ENCODE measurements around the gene RHBDL2.
"Not testable (repeated sequence)": the region's sequence is repeated elsewhere in the genome, so short reads cannot be mapped to it uniquely, and the experiment has no call there.

RHBDL2 gene

GRCh38 chr1:38941527-38942019, at the start of gene RHBDL2:
TSS of gene RHBDL2 (minus strand) at chr1:38941830. CDS start at chr1:38919212, 22,618 bp downstream.
- no peak for DNase-seq (ENCODE audit: low spot score)

GRCh38 chr1:38990738-38991637, 49.4 kb upstream of the RHBDL2 start, which contains the start of gene AKIRIN1:
TSS of gene AKIRIN1 (plus strand) at chr1:38991276. CDS start at chr1:38991381, 105 bp downstream.
- peak; percentile 96 for DNase-seq (ENCODE audit: low spot score)

- no peak for DNase-seq (ENCODE audit: low spot score)
These were observed 48.7 kb upstream of the RHBDL2 start for GRCh38 chr1:38990386-38990737.

- DNase-seq (ENCODE audit: low spot score) = no peak
These were observed 48.3 kb upstream of the RHBDL2 start for GRCh38 chr1:38989979-38990378.

- not testable (repeated sequence) for DNase-seq (ENCODE audit: low spot score)
These were observed 37.8 kb upstream of the RHBDL2 start for GRCh38 chr1:38979380-38979779.

GRCh38 chr1:38978245-38978542, 36.6 kb upstream of the RHBDL2 start:
- DNase-seq (ENCODE audit: low spot score) = not testable (repeated sequence)

GRCh38 chr1:38977399-38978244, 36.0 kb upstream of the RHBDL2 start:
- DNase-seq (ENCODE audit: low spot score) = not testable (repeated sequence)

GRCh38 chr1:38973659-38974437, 32.2 kb upstream of the RHBDL2 start:
- no peak for DNase-seq (ENCODE audit: low spot score)

- DNase-seq (ENCODE audit: low spot score) = not testable (repeated sequence)
These were observed 31.5 kb upstream of the RHBDL2 start for GRCh38 chr1:38973145-38973544.

GRCh38 chr1:38964140-38964548, 22.5 kb upstream of the RHBDL2 start:
- no peak for DNase-seq (ENCODE audit: low spot score)

- DNase-seq (ENCODE audit: low spot score) = no peak
These were observed 20.9 kb upstream of the RHBDL2 start for GRCh38 chr1:38962560-38962959.

GRCh38 chr1:38962113-38962512, 20.5 kb upstream of the RHBDL2 start:
- no peak for DNase-seq (ENCODE audit: low spot score)

- no peak for DNase-seq (ENCODE audit: low spot score)
These were observed 17.3 kb upstream of the RHBDL2 start for GRCh38 chr1:38958967-38959366.

GRCh38 chr1:38953433-38953860, 11.8 kb upstream of the RHBDL2 start:
- no peak for DNase-seq (ENCODE audit: low spot score)

- DNase-seq (ENCODE audit: low spot score) = no peak
These were observed 8.9 kb upstream of the RHBDL2 start for GRCh38 chr1:38950553-38950952.

GRCh38 chr1:38944547-38944946, 2.9 kb upstream of the RHBDL2 start:
- DNase-seq (ENCODE audit: low spot score) = no peak

- DNase-seq (ENCODE audit: low spot score) = no peak
These were observed 1.2 kb upstream of the RHBDL2 start for GRCh38 chr1:38942664-38943428.

- no peak for DNase-seq (ENCODE audit: low spot score)
These were observed 537 bp downstream of the RHBDL2 start for GRCh38 chr1:38941093-38941492.

- no peak for DNase-seq (ENCODE audit: low spot score)
These were observed 1.1 kb downstream of the RHBDL2 start for GRCh38 chr1:38940339-38941047.

GRCh38 chr1:38938722-38939260, 2.8 kb downstream of the RHBDL2 start:
- no peak for DNase-seq (ENCODE audit: low spot score)
